Activated naive CD4-positive, alpha-beta T cell treated with anti-CD3 and anti-CD28 coated beads for 36 hours (primary cell): ENCODE measurements around the gene APLP1. TPM values are rescaled to one million over a fixed set of nuclear protein-coding genes. Genes with fewer than 3 reads are reported as not detected.
"Not testable (repeated sequence)": the region's sequence is repeated elsewhere in the genome, so short reads cannot be mapped to it uniquely, and the experiment has no call there.

Experiments used
- CTCF ChIA-PET: fragments of 350-600 bp; sonication (Branson Sonifier 250); formaldehyde crosslinking; loops from one replicate; lab custom pipeline; 2021; ENCODE audit warnings: antibody characterized with exemption; lab: Charles Lee
- DNase-seq: peaks from one replicate; pipeline ENCODE4 v3.0.0-alpha.2; 2020
- H3K27ac Mint-ChIP-seq: one replicate; pipeline ENCODE4 v1.8.0; 2021; ENCODE audit warnings: mild to moderate bottlenecking, mixed read lengths
- H3K27me3 Mint-ChIP-seq: one replicate; pipeline ENCODE4 v1.8.0; 2021; ENCODE audit warnings: low read depth, mixed read lengths
- H3K36me3 Mint-ChIP-seq: one replicate; pipeline ENCODE4 v1.8.0; 2021; ENCODE audit warnings: low read depth, mixed read lengths
- H3K4me1 Mint-ChIP-seq: one replicate; pipeline ENCODE4 v1.8.0; 2021; ENCODE audit warnings: low read depth, mixed read lengths
- H3K4me3 Mint-ChIP-seq: one replicate; pipeline ENCODE4 v1.8.0; 2021; ENCODE audit warnings: mild to moderate bottlenecking, moderate library complexity, mixed read lengths
- H3K9me3 Mint-ChIP-seq: one replicate; pipeline ENCODE4 v1.8.0; 2021; ENCODE audit warnings: mixed read lengths
- intact Hi-C: fragments of 100-400 bp; cut with micrococcal nuclease; formaldehyde crosslinking; loops from one replicate; pipeline ENCODE4 v1.15.1; 2023
- total RNA-seq, 2 experiments: library from RNA; stranded (reverse); gene quantifications; one replicate each; pipeline ENCODE4 v1.2.3, GENCODE V29; 2021

Gene APLP1
- total RNA-seq, 2 experiments from 2014 or later: 0.79 to 1.2 TPM

DNA sequence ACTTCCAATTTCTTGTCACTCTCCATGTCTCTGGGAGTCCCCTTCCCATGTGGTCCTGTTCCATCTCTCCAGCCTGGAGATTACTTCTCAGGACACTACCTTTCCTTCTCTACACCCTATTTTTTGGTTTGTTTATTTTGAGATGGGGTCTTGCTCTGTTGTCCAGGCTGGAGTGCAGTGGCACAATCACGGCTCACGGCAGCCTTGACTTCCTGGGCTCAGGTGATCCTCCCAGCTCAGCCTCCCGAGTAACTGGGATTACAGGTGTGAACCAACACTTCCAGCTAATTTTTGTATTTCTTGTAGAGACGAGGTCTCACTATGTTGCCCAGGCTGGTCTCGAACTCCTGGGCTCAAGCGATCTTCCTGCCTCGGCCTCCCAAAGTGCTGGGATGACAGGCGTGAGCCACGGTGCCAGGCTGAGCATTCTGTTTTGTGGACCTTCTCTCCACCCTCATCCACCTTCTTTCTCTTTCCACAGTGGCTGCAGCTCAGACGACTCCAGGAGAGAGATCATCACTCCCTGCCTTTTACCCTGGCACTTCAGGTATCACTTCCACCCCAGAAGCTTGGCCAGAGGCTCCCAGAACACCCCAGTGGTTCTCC lies 34.6 kb downstream of the APLP1 start:
- peak overlapping the region; percentile 80 for H3K4me3 Mint-ChIP-seq
- H3K4me1 Mint-ChIP-seq: peaks cover 53% of the 10 kb centered on the region
- H3K27me3 Mint-ChIP-seq: no peaks in the 10 kb centered on the region
- intact Hi-C loops: loop anchor here (1.0 to 5.0 kb wide), 4 partner anchors 151 to 356 kb away; partner anchors contain the start of genes COX6B1, THAP8, TMEM147 and WDR62
- no peaks in the 10 kb centered on the region for H3K9me3 Mint-ChIP-seq
- DNase-seq: no peak
- CTCF ChIA-PET: interaction anchor here (0.8 to 1.0 kb wide), 2 partner anchors 9 to 20 kb away, joined by 3 to 4 read pairs; no protein-coding TSS in a partner anchor
- H3K36me3 Mint-ChIP-seq: peaks cover 14% of the 10 kb centered on the region
- H3K27ac Mint-ChIP-seq: peak overlapping the region; percentile 89

DNA sequence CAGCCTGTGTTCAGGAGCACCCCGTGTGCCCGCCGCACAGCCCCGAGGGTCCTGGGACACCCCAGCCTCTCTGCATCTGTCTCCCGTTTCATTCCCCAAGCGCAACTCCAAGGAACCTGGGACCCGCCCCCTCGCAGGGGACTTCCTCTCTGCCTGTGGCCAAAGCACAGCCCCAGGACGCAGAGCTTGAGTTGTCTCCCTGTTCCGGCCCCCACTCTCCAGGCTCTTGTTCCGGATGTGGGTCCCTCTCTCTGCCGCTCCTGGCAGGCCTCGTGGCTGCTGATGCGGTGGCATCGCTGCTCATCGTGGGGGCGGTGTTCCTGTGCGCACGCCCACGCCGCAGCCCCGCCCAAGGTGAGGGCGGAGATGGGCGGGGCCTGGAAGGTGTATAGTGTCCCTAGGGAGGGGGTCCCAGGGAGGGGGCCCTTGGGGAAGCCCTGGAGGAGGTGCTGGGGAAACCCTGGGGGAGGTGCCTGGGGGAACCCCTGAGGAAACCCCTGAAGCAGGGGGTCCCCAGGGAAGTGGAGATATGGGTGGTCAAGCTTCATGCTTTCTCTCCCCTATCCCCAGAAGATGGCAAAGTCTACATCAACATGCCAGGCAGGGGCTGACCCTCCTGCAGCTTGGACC lies 35.3 kb downstream of the APLP1 start:
- CTCF ChIA-PET: interaction anchor here (0.8 to 1.0 kb wide), 2 partner anchors 8 to 21 kb away, joined by 3 to 4 read pairs; no protein-coding TSS in a partner anchor
- intact Hi-C loops: loop anchor here (1.0 to 5.0 kb wide), 4 partner anchors 151 to 356 kb away; partner anchors contain the start of genes COX6B1, THAP8, TMEM147 and WDR62
- Mint-ChIP-seq H3K4me1 (peaks cover 52% of the 10 kb centered on the region), H3K9me3 (no peaks in the 10 kb centered on the region), H3K4me3 (peak overlapping the region; percentile 80), H3K36me3 (peaks cover 8% of the 10 kb centered on the region), H3K27me3 (no peaks in the 10 kb centered on the region), H3K27ac (peak overlapping the region; percentile 89)
- DNase-seq: peak; percentile 95

- peak overlapping the region; percentile 76 for H3K27ac Mint-ChIP-seq
- H3K4me3 Mint-ChIP-seq: peak overlapping the region; percentile 23
- H3K27me3 Mint-ChIP-seq: no peaks in the 10 kb centered on the region
- peaks cover 56% of the 10 kb centered on the region for H3K4me1 Mint-ChIP-seq
- CTCF ChIA-PET: interaction anchor here (0.7 kb wide), 1 partner anchor 109 kb away, joined by 3 read pairs; the partner anchor contains the start of gene ALKBH6
- intact Hi-C loops: loop anchor here (5.0 kb wide), 1 partner anchor 357 kb away; the partner anchor contains the start of gene TMEM147
- no peaks in the 10 kb centered on the region for H3K9me3 Mint-ChIP-seq
- DNase-seq: no peak
- H3K36me3 Mint-ChIP-seq: peaks cover 2% of the 10 kb centered on the region
Measured at GRCh38 chr19:35904311-35905068, 36.1 kb downstream of the APLP1 start.

GRCh38 chr19:35905178-35905727 lies 36.9 kb downstream of the APLP1 start:
- no peaks in the 10 kb centered on the region for H3K27me3 Mint-ChIP-seq
- peaks cover 58% of the 10 kb centered on the region for H3K4me1 Mint-ChIP-seq
- intact Hi-C loops: no loop called here
- no peak overlapping the region for H3K27ac Mint-ChIP-seq
- CTCF ChIA-PET: interaction anchor here (0.7 kb wide), 1 partner anchor 127 kb away, joined by 3 read pairs; no protein-coding TSS in a partner anchor
- H3K4me3 Mint-ChIP-seq: no peak overlapping the region
- no peak for DNase-seq
- H3K36me3 Mint-ChIP-seq: no peaks in the 10 kb centered on the region
- H3K9me3 Mint-ChIP-seq: no peaks in the 10 kb centered on the region

DNA sequence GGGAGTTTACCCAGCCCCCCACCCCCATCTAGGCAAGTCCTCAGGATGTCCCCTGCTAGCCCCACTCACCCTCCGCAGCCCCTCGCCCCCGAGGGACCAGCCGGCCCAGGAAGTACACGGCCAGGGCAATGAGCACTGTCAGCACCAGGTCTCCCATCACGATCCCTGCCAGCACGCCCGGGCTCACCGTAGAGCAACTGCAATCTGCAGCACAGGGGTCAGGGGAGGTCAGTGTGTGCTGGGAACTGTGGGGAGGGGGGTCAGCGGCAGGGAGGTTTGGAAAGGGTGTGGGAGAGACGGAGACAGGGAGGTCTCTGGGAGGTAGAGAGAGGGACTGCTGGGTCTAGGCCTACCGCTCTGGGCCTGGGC lies 39.0 kb downstream of the APLP1 start:
- H3K27ac Mint-ChIP-seq: no peak overlapping the region
- DNase-seq: no peak
- H3K4me1 Mint-ChIP-seq: peaks cover 52% of the 10 kb centered on the region
- intact Hi-C loops: no loop called here
- no peak overlapping the region for H3K4me3 Mint-ChIP-seq
- no peaks in the 10 kb centered on the region for H3K9me3 Mint-ChIP-seq
- CTCF ChIA-PET: no interaction called here
- no peaks in the 10 kb centered on the region for H3K27me3 Mint-ChIP-seq
- no peaks in the 10 kb centered on the region for H3K36me3 Mint-ChIP-seq

- H3K4me3 Mint-ChIP-seq: no peak within 1 kb of the TSS
- peaks cover 45% of the 10 kb centered on the region for H3K4me1 Mint-ChIP-seq
- H3K27me3 Mint-ChIP-seq: no peaks in the 10 kb centered on the region
- no peak within 1 kb of the TSS for H3K27ac Mint-ChIP-seq
- CTCF ChIA-PET: no interaction called here
- no peak for DNase-seq
- H3K36me3 Mint-ChIP-seq: no peaks in the 10 kb centered on the region
- intact Hi-C loops: no loop called here
- H3K9me3 Mint-ChIP-seq: no peaks in the 10 kb centered on the region
Measured at GRCh38 chr19:35908010-35908441, 39.7 kb downstream of the APLP1 start, which contains the start of gene TYROBP. Gene TYROBP, minus strand, starts transcription at chr19:35908295. Its CDS starts 67 bp downstream, at chr19:35908228.

DNA sequence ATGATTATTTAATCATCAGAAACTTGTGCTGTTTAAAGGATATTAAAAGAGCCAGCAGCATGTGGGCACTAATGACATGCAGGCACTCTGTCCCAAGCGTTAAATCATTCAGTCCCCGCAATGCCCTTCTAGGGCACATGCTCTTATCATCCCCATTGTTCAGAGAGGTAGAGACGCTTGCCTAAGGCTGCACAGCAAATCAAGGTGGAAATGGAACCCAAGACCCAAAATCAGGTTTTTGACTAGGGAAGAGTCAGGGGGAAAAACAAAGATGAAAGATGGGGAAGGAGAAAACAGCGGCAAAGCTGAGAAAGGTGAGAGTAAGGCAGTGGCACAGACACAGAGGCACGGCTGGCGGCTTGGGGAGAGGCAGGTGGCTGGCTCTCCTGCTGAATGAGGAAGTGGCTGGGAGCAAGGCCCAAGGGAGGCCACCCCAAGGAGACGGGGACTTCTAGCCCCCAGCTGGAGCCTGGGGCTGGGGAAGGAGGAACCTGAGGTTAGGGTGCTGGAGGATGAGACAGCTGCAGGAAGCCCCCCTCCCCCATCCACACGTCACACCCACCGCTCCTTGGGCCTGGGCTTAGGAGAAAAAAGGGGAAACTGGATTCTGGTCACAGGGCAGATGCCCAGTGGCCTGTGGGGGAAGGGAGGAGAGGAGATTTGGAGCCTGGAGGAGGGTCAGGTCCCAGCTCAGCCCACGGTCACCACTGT lies 40.8 kb downstream of the APLP1 start:
- Mint-ChIP-seq H3K36me3 (no peaks in the 10 kb centered on the region), H3K4me1 (peaks cover 39% of the 10 kb centered on the region), H3K4me3 (no peak overlapping the region), H3K9me3 (no peaks in the 10 kb centered on the region), H3K27me3 (no peaks in the 10 kb centered on the region), H3K27ac (peak overlapping the region; percentile 34)
- intact Hi-C loops: no loop called here
- peak; percentile 42 for DNase-seq
- CTCF ChIA-PET: interaction anchor here (0.6 kb wide), 1 partner anchor 14 kb away, joined by 3 read pairs; no protein-coding TSS in a partner anchor

DNA sequence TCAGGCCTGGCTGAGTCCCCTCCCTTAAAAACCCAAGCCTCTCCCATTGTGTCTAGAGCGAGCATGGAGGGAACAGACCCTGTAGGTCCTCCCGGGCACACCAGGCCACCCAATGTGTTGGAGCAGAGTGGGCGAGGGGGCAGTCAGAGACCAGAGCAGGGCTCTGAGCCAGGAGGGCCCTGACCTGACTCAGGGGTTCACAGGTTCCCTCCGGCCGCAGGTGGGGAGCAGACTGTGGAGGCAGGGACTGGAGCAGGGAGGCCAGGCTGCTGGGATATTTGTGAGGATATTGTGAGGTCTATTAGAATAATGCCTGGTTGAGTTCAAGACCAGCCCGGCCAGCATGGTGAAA lies 41.3 kb downstream of the APLP1 start:
- CTCF ChIA-PET: no interaction called here
- Mint-ChIP-seq H3K4me1 (peaks cover 34% of the 10 kb centered on the region), H3K9me3 (no peaks in the 10 kb centered on the region), H3K27ac (no peak overlapping the region), H3K4me3 (no peak overlapping the region), H3K36me3 (no peaks in the 10 kb centered on the region), H3K27me3 (no peaks in the 10 kb centered on the region)
- no peak for DNase-seq
- intact Hi-C loops: no loop called here

GRCh38 chr19:35910355-35910754 lies 42.0 kb downstream of the APLP1 start:
- H3K4me3 Mint-ChIP-seq, H3K27ac Mint-ChIP-seq, H3K36me3 Mint-ChIP-seq, H3K27me3 Mint-ChIP-seq, DNase-seq, H3K9me3 Mint-ChIP-seq, intact Hi-C loops, CTCF ChIA-PET: not testable (repeated sequence)
- H3K4me1 Mint-ChIP-seq: peaks cover 28% of the 10 kb centered on the region

- no peak for DNase-seq
- H3K36me3 Mint-ChIP-seq: no peaks in the 10 kb centered on the region
- intact Hi-C loops: no loop called here
- no peaks in the 10 kb centered on the region for H3K9me3 Mint-ChIP-seq
- no peak overlapping the region for H3K4me3 Mint-ChIP-seq
- no peaks in the 10 kb centered on the region for H3K27me3 Mint-ChIP-seq
- H3K27ac Mint-ChIP-seq: no peak overlapping the region
- CTCF ChIA-PET: no interaction called here
- H3K4me1 Mint-ChIP-seq: peaks cover 28% of the 10 kb centered on the region
Measured at GRCh38 chr19:35911173-35911572, 42.8 kb downstream of the APLP1 start.

- CTCF ChIA-PET: interaction anchor here (0.7 to 1.4 kb wide), 4 partner anchors 9 to 175 kb away, joined by 3 to 4 read pairs (median 4); no protein-coding TSS in a partner anchor
- intact Hi-C loops: no loop called here
- no peak overlapping the region for H3K27ac Mint-ChIP-seq
- DNase-seq: no peak
- no peaks in the 10 kb centered on the region for H3K9me3 Mint-ChIP-seq
- no peaks in the 10 kb centered on the region for H3K36me3 Mint-ChIP-seq
- no peaks in the 10 kb centered on the region for H3K27me3 Mint-ChIP-seq
- no peak overlapping the region for H3K4me3 Mint-ChIP-seq
- H3K4me1 Mint-ChIP-seq: peaks cover 28% of the 10 kb centered on the region
Measured at GRCh38 chr19:35911790-35912189, 43.4 kb downstream of the APLP1 start.
